A172 (cell line): ENCODE measurements around the gene SYNE4. TPM values are rescaled to one million over a fixed set of nuclear protein-coding genes. Genes with fewer than 3 reads are reported as not detected.
"Not testable (repeated sequence)": the region's sequence is repeated elsewhere in the genome, so short reads cannot be mapped to it uniquely, and the experiment has no call there.

ENCODE experiments used
- DNase-seq: peaks from one replicate; pipeline ENCODE4 v3.0.0-alpha.2; 2015; ENCODE audit warnings: low spot score
- total RNA-seq: library from RNA; depleted of rRNA; stranded (reverse); fragments of >200 nt; shearing (Covaris generic); gene quantifications from 2 replicates; pipeline ENCODE4 v1.2.3, GENCODE V29; 2014; rRNA removed

The SYNE4 gene, protein sequence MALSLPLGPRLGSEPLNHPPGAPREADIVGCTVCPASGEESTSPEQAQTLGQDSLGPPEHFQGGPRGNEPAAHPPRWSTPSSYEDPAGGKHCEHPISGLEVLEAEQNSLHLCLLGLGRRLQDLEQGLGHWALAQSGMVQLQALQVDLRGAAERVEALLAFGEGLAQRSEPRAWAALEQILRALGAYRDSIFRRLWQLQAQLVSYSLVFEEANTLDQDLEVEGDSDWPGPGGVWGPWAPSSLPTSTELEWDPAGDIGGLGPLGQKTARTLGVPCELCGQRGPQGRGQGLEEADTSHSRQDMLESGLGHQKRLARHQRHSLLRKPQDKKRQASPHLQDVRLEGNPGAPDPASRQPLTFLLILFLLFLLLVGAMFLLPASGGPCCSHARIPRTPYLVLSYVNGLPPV
- 0.12 and 0.29 TPM in 2 replicates for total RNA-seq

DNA sequence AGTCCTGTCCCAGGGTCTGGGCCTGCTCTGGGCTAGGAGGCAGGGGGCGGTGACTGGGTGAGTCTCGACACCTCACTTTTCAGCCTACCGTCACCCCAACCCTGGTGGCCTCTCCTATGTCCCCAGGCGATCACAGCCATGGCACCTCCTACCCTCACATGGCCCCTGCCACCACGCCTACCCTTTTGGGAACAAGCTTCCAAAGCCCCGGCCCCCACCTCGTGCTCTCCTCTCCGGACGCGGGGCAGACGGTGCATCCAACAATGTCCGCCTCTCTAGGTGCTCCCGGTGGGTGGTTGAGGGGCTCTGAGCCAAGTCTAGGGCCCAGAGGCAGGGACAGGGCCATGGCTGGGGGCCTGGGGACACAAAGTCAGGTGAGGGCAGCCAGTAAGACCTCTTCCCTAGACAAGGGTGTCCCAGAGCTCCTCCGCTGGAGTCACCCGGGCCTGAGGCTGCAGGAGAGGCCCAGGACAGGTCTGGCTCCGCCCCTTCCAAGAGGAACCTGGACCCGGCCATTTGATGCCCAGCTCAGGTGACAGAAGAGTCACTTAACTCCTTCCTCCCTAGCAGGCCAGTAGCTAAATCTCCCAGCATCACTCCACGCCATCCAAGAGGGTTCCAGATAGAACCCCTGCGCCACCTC lies at the start of gene SYNE4:
Gene SYNE4, minus strand, starts transcription at position 478 of the 643 bp plus-strand sequence. Its CDS starts 132 bp downstream, at position 346.
- DNase-seq = no peak

DNA sequence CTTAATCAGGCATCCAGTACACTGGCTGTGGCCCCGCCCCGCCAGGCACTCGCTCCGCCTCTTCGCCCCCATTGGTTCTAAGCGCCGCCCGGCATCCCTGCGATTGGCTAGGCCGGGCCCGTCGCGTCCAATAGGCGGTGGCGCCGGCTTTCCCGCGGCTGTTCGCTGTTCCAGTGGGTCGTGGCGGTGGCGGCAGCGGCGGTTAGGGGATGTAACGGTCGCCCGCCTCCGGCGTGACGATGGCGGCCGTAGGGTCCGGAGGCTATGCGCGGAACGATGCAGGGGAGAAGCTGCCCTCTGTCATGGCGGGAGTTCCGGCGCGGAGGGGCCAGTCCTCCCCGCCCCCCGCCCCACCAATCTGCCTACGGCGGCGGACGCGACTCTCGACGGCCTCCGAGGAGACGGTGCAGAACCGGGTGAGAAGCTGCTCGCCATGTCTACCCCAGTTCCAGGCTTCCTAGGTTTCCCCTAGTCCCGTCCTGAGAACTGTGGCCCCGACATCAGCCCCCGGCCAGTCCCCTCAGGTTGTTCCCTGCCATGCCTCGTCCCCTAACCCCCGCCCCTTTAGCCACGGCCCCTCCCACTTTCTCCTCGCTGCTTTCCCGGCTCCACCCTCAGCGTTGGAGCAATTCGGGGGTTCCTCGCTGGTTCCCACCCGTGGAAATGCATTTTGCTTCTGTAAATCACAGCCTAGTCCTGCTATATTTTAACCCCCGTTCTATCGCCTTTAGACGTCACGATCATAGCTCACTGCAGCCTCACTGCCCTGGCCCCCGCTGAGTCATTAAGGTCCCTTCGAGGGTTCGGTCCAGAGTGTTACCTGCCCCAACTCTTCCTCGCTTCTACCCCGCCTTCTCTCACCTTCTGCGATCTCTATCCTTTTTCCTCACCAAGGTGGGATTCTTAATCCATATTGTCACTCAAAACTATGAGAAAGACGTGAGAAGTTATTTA lies 46.4 kb upstream of the SYNE4 start, which contains the start of gene WDR62:
Gene WDR62, plus strand, starts transcription at position 165 of the 954 bp plus-strand sequence. Its CDS starts 75 bp downstream, at position 240.
- peak; percentile 93 for DNase-seq

DNA sequence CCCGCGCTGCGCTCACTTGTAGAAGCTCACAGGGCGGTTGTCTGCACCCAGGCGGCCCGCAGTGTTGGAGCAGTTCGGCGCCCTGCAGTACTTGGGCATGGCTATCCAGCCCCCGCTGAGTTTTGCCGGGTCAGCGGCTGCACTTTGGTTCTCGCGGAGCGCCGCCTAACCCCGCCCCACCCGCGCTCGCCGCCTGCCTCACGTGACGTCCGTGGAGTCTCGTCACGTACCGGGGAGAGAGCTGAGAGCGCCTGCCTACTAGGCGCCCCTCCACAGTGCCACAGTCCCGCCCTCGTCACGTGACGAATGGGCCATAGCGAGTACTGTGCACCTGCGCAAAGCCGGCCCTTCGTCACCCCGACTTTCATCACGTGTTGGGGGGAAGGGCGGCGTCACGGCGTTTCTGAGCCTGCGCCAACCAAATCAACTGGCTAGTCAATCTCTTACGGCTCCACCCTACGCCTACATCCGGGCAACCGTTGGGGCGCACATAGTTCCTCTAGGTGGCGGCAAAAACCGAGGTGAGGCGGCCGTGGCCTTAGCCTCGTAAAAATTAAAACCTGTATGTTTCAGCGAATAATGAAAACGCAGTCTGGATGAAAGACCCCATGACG lies 45.6 kb upstream of the SYNE4 start, which contains the start of gene THAP8:
Gene THAP8, minus strand, starts transcription at position 167 of the 614 bp plus-strand sequence. Its CDS starts 68 bp downstream, at position 99.
- DNase-seq = peak; percentile 99

DNA sequence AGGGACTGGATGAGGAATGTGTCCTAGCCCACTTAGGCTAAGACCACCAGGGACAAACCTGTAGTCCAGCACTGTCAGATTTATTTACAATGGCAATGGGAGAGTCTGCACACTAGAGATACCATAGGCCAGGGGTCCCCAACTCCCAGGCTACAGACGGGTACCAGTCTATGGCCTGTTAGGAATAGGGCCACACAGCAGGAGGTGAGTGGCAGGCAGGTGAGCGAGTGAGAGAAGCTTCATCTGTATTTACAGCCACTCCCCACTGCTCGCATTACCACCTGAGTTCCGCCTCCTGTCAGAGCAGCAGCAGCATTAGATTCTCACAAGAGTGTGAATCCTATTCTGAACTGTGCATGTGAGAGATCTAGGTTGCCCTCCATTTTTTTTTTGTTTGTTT lies 43.0 kb upstream of the SYNE4 start:
- no peak for DNase-seq

DNA sequence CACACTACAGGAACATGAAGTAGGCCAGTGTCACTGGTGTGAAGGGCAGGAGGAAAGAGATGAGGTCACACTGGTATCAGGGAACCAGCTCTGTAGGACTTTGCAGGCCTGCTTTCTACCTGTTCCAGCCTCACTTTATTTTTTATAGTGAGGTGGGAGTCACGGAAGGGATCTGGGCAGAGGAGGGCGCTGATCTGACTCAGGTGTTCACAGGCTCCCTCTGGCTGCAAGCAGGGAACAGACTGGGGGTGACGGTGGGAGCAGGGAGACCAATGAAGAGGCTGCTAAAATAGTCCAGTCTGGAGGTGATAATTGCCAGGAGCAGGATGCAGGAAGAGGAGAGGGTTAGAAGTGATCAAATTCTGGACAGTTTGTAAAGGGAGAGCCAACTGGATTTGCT lies 42.6 kb upstream of the SYNE4 start:
- no peak for DNase-seq

DNA sequence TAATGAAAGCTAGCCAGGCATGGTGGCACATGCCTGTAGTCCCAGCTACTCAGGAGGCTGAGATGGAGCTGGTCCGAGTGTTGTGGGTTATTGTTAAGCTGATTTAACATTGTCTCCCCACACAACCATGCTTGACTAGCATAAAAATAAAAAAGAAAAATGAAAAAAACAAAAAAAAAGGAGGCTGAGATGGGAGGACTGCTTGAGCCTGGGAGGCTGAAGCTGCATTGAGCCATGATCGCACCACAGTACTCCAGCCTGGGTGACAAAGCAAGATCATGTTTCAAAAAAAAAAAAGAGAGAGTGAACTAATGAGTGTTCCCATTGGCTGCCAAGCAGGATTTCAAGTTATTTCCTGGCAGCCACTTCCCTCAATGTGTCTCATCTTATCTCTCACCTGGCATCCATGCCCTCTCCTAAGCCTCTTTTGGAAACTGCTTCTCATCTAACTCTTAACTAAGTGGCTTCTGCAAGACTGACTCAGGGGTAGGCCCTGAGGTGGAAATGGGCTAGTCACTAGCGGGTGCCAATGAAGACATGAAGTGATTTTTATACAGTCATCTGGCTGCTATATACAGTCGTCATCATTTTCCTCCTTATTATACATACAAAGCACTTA lies 40.6 kb upstream of the SYNE4 start:
- peak; percentile 31 for DNase-seq

DNA sequence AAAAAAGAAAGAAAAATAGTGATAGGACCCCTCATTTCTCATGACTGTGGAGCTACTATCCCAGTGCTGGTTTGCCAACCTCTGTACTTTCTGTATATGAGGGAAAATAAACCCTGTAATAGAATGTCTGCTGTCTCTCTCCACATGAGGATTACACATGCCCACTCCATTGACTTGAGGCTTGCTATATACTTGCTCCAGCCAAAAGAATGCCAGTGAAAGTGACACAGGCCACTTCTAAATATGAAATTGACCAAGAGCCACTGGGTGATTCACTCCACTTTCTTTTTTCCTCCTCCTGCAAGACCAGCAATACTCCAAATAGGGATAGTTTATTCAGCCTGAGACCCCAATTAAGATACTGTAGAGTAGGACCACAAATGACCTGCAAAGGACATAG lies 39.2 kb upstream of the SYNE4 start:
- no peak for DNase-seq

DNA sequence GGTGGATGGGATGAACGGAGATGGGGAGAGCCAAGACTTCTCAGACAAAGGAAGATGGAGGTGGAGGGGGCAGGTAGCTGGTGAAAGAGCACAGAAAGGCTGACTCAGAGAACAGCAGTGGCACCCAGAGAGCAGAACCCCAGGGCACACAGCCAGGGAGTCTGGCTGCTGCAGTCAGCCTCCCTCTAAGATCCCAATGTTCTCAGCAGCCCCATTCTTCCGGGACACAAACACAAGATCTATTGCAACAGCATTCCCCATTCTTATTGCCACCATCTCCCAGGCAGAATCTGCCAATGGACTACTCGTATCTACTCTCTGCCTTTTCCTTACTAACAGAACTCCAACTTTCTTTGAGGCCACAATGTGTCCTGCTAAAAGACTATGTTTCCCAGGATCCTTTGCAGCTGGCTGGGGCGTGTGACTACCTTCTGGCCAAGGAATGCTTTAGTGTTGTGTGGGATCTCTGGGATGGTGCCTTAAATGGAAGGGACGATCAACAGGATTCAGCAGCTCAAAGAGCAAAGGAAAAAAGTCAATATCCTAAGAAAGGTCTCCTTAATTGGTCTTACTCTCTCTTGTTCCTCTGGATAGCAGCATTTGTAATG lies 37.9 kb upstream of the SYNE4 start:
- DNase-seq = no peak

DNA sequence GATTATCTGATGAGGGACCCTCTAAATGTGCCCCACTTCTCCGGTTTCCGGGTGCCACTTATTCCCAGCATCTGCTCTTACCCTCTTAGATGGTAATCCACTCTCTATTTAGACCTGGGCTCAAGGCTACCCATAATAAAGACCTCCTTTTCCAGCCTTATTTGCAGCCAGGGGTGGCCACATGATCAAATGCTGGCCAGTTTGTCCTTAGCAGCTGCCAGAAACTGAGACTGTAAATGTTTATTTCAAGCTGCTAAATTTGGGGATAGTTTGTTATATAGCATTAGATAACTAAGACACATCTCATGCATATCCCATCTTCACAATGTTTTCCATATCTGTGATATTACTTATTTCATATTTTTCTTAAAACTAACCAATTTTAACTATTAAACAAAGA lies 35.3 kb upstream of the SYNE4 start:
- DNase-seq = no peak

DNA sequence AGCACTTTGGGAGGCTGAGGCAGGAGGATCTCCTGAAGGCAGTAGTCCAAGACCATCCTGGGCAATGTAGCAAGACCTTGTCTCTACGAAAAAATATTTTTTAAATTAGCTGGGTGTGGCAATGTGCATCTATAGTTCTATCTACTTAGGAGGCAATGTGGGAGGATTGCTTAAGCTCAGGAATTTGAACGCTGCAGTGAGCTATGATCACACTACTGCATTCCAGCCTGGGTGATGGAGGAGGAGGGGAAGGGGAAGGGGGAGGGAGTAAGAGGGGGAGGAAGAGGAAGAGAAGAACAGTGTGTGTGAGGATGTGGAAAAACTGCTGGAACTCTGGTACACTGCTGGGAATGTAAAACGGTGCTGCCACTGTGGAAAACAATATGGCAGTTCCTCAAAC lies 33.2 kb upstream of the SYNE4 start:
- DNase-seq = peak; percentile 83

DNA sequence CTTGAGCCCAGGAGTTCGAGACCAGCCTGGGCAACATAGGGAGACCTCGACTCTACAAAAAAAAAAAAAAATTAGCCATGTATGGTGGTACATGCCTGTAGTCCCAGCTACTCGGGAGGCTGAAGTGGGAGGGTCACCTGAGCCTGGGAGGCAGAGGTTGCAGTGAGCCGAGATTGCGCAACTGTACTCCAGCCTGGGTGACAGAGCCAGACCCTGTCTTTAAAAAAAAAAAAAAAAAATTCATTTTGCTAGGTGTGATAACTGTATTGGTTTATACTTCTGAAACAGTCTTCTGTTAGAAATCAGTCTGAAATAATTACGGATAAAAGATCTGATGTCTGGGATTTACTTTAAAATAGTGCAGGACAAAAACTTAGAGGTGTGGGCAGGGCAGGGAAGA lies 32.5 kb upstream of the SYNE4 start:
- DNase-seq = not testable (repeated sequence)

DNA sequence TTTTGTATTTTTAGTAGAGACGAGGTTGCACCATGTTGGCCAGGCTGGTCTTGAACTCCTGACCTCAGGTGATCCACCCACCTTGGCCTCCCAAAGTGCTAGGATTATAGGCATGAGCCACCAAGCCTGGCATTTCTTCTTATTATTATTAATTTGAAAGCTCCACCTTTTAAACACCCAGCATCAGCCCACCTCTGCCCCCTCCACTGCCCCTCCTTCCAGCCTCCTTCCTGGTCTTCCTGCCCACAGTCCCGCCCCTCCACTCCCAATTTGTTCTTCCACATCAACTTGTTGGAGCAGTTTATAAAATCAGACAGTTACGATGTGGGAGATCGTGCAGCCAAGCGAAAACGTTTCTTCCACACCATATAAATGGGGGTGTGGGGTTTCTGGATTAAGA lies 31.9 kb upstream of the SYNE4 start:
- no peak for DNase-seq

DNA sequence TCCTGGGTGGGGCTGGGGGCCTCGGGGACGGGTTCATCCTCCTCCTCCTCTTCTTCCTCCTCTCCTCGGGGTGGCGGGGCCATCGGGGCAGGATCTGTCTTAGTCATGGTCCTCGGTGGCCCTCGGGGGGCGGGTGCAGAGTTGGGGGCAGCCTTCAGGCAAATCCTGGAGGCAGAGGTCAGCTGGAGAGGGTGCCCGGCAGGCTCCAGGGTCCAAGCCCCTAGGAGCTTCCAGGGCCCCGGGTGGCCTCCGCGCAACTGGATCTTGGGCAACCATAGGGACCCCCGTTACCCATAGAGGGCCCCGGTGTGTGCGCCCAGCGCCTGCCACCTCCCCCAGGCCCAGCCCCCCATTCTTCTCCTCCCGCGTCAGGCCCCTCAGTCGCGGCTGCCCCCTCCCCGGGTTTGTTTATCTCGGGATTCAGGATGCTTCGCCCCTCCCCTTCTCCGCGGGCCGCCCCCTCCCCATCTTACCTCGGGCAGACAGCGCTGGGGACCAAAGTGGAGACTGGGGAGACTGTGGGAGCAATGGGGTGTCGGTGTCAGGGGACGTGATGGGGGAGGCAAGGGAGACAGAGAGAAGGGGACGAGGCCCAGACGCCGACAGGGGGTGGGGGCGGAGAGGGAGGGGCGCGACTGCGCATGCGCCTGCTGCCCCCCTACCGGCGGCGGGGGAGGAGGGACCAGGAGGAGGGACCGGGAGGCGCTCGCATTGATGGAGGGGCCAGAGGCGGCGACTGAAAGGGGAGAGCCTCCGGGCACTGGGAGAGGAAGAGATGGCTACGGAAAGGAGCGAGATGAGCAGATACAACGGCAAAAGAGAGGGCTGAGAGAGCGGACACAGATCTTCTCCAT lies 23.9 kb upstream of the SYNE4 start, which contains the start of gene CLIP3:
Gene CLIP3, minus strand, starts transcription at position 623 of the 854 bp plus-strand sequence. Its CDS starts 516 bp downstream, at position 107.
- peak; percentile 65 for DNase-seq

DNA sequence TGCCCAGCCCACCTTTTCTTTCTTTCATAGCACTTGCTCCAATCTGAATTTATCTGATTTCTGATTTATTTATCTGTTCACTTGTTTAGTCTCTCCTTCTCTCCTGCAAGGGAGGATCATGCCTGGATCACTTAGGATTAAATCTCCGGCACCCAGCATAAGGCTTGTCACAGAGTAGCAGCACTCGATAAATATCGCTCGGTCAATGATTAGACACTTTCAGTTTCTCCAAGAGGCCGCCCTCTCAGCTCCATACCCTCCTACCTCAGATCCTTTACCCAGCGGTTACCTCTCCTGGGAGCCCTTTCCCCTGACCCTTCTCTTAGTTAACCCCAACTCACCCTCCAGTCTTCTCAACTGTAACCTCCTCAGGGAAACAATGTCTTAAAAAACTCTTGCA lies 22.7 kb upstream of the SYNE4 start:
- DNase-seq = no peak

DNA sequence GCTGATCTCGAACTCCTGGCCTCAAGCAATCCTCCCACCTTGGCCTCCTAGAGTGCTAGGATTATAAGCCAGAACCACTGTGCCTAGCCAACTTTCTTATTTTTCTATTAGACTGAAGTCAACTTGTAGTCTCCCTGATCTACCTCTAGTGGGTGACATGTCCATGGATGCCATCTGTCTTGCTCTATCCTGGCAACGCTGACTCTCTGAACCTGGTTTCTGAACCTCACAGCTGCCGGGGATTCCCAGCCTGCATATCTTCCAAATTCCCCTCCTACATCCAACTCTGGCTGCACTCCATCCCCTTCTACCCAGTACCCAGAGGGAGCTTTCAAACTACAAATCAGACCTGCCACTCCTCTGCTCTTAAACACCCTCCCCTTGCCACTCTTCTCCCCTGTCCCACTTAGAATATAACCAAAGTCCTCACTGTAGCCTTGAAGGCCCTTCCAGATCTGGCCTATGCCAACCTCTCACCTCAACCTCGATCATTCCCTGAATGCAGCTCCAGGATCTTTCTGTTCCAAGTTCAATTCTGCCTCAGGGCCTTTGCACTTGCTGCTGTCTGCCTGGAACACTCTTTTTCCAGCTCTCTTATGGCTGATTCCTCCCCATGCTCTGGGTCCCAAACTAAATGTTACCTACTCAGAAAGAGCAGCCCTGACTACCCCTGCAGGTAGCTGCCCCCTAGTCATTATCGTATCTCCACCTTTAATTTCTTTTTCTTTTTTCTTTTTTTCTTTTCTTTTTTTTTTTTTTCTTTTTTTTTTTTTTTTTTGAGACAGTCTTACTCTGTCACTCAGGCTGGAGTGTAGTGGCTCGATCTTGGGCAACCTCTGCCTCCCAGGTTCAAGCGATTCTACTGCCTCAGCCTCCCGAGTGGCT lies 21.9 kb upstream of the SYNE4 start:
- DNase-seq = peak; percentile 72

DNA sequence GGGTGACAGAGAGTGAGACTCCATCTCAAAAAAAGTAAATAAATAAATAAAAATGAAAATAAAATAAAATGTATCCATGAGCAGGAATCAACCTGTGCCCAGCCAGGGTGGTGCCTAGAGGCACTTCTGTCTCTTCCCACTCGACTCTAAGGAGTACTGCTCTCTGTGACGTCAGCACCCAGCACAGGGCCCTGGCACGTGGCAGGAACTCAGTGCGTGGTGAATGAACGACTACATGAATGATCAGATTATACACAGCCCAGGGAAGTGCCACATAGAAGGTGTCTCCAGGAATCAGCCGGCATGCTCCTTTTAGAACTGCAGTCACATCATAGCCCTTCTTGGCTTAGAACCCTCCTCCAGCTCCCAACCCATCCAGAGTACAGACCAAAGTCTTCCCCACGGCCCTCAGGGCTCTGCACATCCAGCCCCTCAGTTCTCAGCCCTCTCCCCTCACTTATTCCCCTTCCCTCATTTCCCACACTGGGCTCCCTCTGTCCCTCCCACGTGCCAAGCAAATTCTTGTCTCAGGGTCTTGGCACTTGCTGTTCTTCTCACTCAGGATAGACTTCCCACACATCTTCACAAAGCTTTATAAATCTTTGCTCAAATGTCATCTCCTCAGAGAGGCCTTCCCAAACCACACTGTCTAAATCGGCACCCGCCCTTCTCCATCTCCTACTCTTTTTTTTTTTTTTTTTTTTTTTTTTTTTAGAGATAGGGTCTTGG lies 19.9 kb upstream of the SYNE4 start:
- no peak for DNase-seq

DNA sequence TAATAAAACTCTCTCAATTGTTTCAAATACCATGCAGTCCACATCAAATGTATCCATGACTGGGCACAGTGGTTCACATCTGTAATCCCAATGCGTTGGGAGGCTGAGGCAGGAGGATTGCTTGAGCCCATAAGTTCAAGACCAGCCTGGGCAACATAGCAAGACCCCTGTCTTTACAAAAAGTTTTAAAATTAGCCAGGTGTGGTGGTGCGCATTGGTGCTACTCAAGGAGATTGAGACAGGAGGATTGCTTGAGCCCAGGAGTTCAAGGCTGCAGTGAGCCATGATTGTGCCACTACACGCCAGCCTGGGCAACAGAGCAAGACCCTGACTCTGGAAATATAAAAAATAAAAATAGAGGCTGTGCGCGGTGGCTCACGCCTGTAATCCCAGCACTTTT lies 19.1 kb upstream of the SYNE4 start:
- no peak for DNase-seq
